HUES64 (cell line): ENCODE measurements around the gene ERC1.

Experiments
- H3K27ac ChIP-seq: 2 replicates; pipeline ENCODE4 v1.7.0; 2013; ENCODE audit warnings: low read depth, low read length, inconsistent platforms
- H3K27me3 ChIP-seq: 2 replicates; pipeline ENCODE4 v1.6.1; 2013; ENCODE audit warnings: mild to moderate bottlenecking, low read length; ENCODE audit not compliant: insufficient read depth
- H3K36me3 ChIP-seq: 2 replicates; pipeline ENCODE4 v1.6.1; 2013; ENCODE audit warnings: mild to moderate bottlenecking, low read length; ENCODE audit not compliant: insufficient read depth
- H3K4me1 ChIP-seq: 2 replicates; pipeline ENCODE4 v1.6.1; 2013; ENCODE audit warnings: mild to moderate bottlenecking, low read length, moderate library complexity; ENCODE audit not compliant: insufficient read depth
- H3K4me3 ChIP-seq: 2 replicates; pipeline ENCODE4 v1.5.1; 2013; ENCODE audit warnings: mild to moderate bottlenecking, low read length, moderate library complexity
- H3K9ac ChIP-seq: 2 replicates; pipeline ENCODE4 v1.6.1; 2013; ENCODE audit warnings: mild to moderate bottlenecking, low read depth, low read length
- H3K9me3 ChIP-seq: 2 replicates; pipeline ENCODE4 v1.6.1; 2013; ENCODE audit warnings: low read depth, low read length; ENCODE audit not compliant: insufficient read depth
- WGBS: fragments of 150-250, 120-280 bp; methylation state at CpG from one replicate; pipeline ENCODE4 v1.1.7; 2013; ENCODE audit warnings: missing lambda C conversion rate; 5-methylcytosine and 5-hydroxymethylcytosine counted together

ERC1 gene

DNA sequence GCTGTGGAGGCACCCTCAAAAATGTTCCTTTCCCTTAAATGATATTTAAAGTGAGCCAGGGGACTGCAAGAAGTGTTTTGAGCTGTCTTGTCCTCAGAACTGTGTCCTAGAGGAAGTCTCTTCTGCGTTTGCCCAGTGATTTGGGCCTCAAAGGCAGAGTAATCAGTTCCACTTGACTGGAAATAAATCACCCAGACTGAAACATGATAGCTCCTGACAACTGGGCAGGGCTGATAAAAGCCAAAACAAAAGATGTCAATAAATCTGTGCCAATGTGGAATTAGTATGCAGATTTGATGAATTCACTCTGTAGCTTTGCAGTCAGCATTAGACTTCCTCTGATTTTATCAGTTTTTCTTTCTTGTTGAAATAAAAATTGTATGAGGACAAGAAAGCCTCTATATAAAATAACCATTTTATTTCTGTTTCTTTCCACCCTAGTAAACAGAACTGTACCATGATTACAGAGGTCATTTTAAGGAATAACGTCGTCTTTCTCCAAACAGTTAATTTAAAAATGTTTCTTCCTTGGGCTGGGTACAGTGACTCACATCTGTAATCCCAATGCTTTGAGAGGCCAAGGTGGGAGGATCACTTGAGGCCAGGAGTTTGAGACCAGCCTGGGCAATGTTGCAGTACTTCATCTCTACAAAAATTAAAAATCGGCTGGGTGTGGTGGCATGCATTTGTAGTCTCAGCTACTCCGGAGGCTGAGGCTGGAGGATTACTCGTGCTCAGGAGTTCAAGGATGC, 180.8 kb downstream of the ERC1 start:
- no peak overlapping the region for H3K27ac ChIP-seq
- no peak overlapping the region for H3K4me3 ChIP-seq
- H3K9me3 ChIP-seq, result no peaks in the 10 kb centered on the region
- H3K36me3 ChIP-seq, result no peaks in the 10 kb centered on the region
- peaks cover 9% of the 10 kb centered on the region; the same call in 1 of the 2 replicates for H3K4me1 ChIP-seq
- 91% methylated on average over 6 of the region's 6 CpGs for WGBS
- H3K9ac ChIP-seq, result no peak overlapping the region
- H3K27me3 ChIP-seq, result no peaks in the 10 kb centered on the region

- WGBS, result 92% methylated on average over 8 of the region's 8 CpGs
- Histone ChIP-seq H3K9ac (no peak overlapping the region), H3K9me3 (no peaks in the 10 kb centered on the region), H3K4me3 (no peak overlapping the region), H3K36me3 (no peaks in the 10 kb centered on the region), H3K4me1 (peaks cover 9% of the 10 kb centered on the region; the same call in 1 of the 2 replicates), H3K27ac (no peak overlapping the region), H3K27me3 (no peaks in the 10 kb centered on the region)
These were observed 183.0 kb downstream of the ERC1 start for GRCh38 chr12:1173781-1174617.

DNA sequence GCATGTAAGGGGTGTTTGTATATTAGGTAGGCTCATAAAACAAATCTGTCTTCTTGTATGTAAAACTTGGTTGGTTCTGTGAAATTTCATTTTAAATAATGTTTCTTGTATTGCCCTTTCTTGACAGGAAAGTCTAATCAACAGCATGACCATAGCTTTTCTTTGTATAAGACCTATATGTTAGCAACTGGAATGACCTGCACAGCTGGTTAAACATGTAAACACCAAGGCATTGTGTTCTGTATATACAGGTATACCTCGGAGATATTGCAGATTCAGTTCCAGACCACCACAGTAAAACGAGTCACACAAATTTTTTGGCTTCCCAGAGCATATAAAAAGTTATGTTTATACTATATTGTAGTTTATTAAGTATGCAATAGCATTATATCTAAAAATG, 183.6 kb downstream of the ERC1 start:
- H3K4me1 ChIP-seq, result peaks cover 9% of the 10 kb centered on the region; the same call in 1 of the 2 replicates
- no peak overlapping the region for H3K27ac ChIP-seq
- no peak overlapping the region for H3K9ac ChIP-seq

GRCh38 chr12:1176191-1176590, 185.2 kb downstream of the ERC1 start:
- Histone ChIP-seq H3K36me3 (no peaks in the 10 kb centered on the region), H3K27me3 (no peaks in the 10 kb centered on the region), H3K9me3 (no peaks in the 10 kb centered on the region), H3K4me1 (peaks cover 8% of the 10 kb centered on the region; the same call in 1 of the 2 replicates), H3K9ac (no peak overlapping the region), H3K27ac (no peak overlapping the region), H3K4me3 (no peak overlapping the region)

More for the DNA sequence above, 183.6 kb downstream of the ERC1 start:
- 100% methylated on average over 1 of the region's 2 CpGs for WGBS
- Histone ChIP-seq H3K36me3 (no peaks in the 10 kb centered on the region), H3K27me3 (no peaks in the 10 kb centered on the region), H3K9me3 (no peaks in the 10 kb centered on the region), H3K4me3 (no peak overlapping the region)

DNA sequence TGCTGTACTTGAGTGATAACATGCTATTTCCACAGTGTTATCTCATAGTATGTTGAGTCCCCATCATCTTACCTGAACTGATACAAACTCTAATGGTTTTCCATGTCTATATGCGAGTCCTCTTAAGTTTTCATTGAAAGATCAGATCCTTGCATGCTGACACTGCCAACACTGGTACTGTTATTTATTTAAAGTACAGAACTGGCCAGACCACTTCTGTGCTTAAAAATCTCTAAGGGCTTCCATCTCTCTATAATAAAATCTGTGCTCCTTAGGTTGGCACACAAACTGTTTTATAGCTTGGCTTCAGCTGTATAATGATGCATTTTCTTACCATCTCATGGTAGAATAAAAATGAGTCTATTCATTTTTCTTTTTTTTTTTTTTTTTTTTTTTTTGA, 188.1 kb downstream of the ERC1 start:
- no peaks in the 10 kb centered on the region for H3K9me3 ChIP-seq
- no peaks in the 10 kb centered on the region for H3K4me1 ChIP-seq
- no peak overlapping the region for H3K27ac ChIP-seq
- WGBS, result 93% methylated on average over 1 of the region's 1 CpG
- no peak overlapping the region for H3K9ac ChIP-seq
- H3K36me3 ChIP-seq, result peaks cover 10% of the 10 kb centered on the region
- H3K4me3 ChIP-seq, result no peak overlapping the region
- H3K27me3 ChIP-seq, result no peaks in the 10 kb centered on the region

DNA sequence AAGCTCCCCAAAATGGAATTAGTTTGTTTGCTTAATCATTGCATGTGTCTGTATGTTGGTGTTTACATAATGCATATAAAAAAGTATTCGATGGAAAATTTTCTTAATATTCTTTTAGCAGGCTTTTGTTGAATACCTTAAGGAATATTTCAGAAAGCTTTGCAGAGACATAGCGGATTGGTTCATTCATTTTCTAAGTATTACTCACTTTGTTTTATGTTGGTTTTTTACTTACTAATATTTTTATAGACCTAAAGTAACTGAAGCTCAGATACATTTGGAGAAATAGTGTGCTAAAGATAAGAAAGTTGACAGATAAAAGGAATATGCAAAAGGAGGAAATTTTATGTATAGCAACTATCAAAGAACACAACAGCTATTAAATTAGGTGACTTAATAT, 191.0 kb downstream of the ERC1 start:
- H3K9ac ChIP-seq, result no peak overlapping the region
- no peaks in the 10 kb centered on the region for H3K9me3 ChIP-seq
- no peaks in the 10 kb centered on the region for H3K27me3 ChIP-seq
- H3K27ac ChIP-seq, result no peak overlapping the region
- H3K36me3 ChIP-seq, result peaks cover 17% of the 10 kb centered on the region
- no peak overlapping the region for H3K4me3 ChIP-seq
- 100% methylated on average over 1 of the region's 2 CpGs for WGBS
- peaks cover 11% of the 10 kb centered on the region; the same call in 1 of the 2 replicates for H3K4me1 ChIP-seq

- peaks cover 11% of the 10 kb centered on the region; the same call in 1 of the 2 replicates for H3K4me1 ChIP-seq
- H3K9me3 ChIP-seq, result no peaks in the 10 kb centered on the region
- H3K27ac ChIP-seq, result no peak overlapping the region
- H3K27me3 ChIP-seq, result no peaks in the 10 kb centered on the region
- H3K4me3 ChIP-seq, result no peak overlapping the region
- no peak overlapping the region for H3K9ac ChIP-seq
- 84% methylated on average over 1 of the region's 2 CpGs for WGBS
- peaks cover 17% of the 10 kb centered on the region for H3K36me3 ChIP-seq
These were observed 193.4 kb downstream of the ERC1 start for GRCh38 chr12:1184402-1184801.

DNA sequence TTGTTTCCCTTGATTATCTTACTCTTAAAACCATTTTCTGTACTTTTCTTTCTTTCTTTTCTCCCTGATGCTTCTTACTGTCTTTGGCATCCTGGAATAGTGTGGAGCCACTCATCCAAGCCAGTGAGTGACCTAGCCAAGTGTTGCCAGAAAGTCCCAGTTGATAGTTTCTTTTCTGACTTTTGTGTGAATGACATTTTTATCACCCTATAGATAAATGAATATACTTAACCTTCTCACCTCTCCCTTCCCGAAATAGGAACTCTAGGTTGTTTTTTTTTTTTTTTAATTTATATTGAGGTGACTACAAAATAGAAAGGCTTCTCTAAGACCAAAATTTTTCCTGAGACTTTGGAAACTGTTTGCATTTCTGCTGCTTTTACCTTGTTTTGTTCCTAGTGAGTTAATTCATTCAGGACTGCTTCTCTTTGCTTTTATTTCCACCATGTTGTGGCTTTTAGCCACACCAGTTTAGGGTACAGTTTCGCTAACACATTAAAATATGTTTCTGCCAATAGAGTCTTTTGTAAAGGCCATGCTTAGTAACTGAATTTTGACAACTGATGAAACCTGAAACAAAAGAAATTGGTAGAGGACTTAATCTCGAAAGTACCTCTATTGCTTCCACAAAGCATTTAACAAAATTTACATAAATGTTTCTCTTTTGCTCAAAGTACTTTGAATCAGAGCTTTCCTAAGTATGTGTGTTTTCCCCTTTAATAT, 194.6 kb downstream of the ERC1 start:
- no peaks in the 10 kb centered on the region for H3K27me3 ChIP-seq
- peaks cover 20% of the 10 kb centered on the region for H3K36me3 ChIP-seq
- peaks cover 11% of the 10 kb centered on the region; the same call in 1 of the 2 replicates for H3K4me1 ChIP-seq
- 92% methylated on average over 2 of the region's 3 CpGs for WGBS
- no peaks in the 10 kb centered on the region for H3K9me3 ChIP-seq
- no peak overlapping the region for H3K9ac ChIP-seq
- H3K4me3 ChIP-seq, result no peak overlapping the region
- H3K27ac ChIP-seq, result no peak overlapping the region

DNA sequence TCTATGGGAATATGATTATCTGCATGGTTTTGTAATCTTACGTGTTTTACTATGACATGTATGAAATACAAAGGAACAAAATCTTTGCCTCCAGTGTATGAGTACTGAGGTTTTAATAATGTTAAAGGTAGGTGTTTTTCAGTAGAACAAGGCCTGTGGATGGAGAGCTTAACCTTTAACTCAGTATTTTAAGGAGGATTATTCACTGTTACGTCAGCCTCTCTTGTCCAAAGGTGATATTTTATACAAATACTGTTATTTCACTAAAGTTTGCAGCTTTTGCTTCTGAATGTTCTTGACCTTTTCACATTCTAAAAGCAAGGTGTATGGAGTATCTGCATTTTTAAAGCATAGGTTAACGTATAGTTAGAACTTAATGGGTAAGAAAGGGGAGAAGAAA, 195.3 kb downstream of the ERC1 start:
- Histone ChIP-seq H3K27ac (no peak overlapping the region), H3K4me3 (no peak overlapping the region), H3K27me3 (no peaks in the 10 kb centered on the region), H3K9ac (no peak overlapping the region), H3K4me1 (peaks cover 11% of the 10 kb centered on the region; the same call in 1 of the 2 replicates), H3K36me3 (peaks cover 26% of the 10 kb centered on the region), H3K9me3 (no peaks in the 10 kb centered on the region)
- 82% methylated on average over 2 of the region's 3 CpGs for WGBS

DNA sequence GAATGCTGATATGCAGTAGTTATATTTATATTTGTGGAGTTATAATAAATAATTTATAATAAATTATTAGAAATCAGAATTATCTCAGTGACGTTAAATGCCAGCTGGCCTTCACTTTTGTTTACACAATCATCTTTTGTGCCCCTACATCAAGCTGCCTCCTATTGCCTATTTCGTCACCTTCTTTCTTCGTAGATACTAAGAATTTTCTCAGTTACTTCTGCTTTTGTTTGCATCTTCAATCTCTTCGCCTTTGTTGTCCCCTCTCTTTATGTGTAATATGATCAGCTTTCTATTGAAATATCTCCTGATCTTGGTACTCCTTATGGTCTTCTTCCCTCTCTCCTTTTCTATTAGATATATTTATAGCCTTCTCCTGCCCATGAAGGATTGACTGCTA, 197.0 kb downstream of the ERC1 start:
- Histone ChIP-seq H3K27me3 (no peaks in the 10 kb centered on the region), H3K27ac (no peak overlapping the region), H3K9me3 (no peaks in the 10 kb centered on the region), H3K4me3 (no peak overlapping the region), H3K36me3 (peaks cover 24% of the 10 kb centered on the region), H3K4me1 (peaks cover 18% of the 10 kb centered on the region; the same call in 1 of the 2 replicates), H3K9ac (no peak overlapping the region)
- WGBS, result 97% methylated on average over 3 of the region's 4 CpGs

DNA sequence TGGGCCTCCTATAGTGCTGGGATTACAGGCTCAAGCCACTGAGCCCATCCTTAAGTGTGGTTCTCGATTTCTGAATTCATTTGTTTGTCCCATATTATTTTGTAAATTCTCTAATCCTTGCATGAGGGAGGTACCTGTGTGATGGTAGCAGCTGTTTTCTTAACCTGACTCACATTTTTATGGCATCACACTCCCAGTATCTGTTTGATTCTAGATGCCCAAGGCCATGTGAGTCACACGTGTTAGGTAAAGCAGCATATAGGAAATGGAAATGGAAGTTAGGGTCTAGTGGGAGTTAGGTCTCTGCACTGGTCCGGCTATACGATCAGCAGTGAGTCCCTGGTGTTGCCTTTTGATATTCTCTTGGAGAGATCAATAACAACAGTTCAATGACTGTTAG, 198.1 kb downstream of the ERC1 start:
- no peaks in the 10 kb centered on the region for H3K9me3 ChIP-seq
- H3K27me3 ChIP-seq, result no peaks in the 10 kb centered on the region
- WGBS, result 95% methylated on average over 4 of the region's 4 CpGs
- H3K9ac ChIP-seq, result no peak overlapping the region
- H3K4me3 ChIP-seq, result no peak overlapping the region
- peaks cover 18% of the 10 kb centered on the region; the same call in 1 of the 2 replicates for H3K4me1 ChIP-seq
- H3K27ac ChIP-seq, result no peak overlapping the region
- peaks cover 15% of the 10 kb centered on the region; the same call in 1 of the 2 replicates for H3K36me3 ChIP-seq
